GM12874 (cell line): Measurements from ENCODE around the gene PPP1CC.

ENCODE experiments used
- TF ChIP-seq, protein P1 (sequence below): IDR thresholded peaks from 2 replicates; pipeline ENCODE4 v1.5.1; 2011; ENCODE audit warnings: low read depth, mild to moderate bottlenecking, control low read depth, low read length, moderate library complexity; ENCODE audit not compliant: insufficient read depth

Gene PPP1CC

DNA sequence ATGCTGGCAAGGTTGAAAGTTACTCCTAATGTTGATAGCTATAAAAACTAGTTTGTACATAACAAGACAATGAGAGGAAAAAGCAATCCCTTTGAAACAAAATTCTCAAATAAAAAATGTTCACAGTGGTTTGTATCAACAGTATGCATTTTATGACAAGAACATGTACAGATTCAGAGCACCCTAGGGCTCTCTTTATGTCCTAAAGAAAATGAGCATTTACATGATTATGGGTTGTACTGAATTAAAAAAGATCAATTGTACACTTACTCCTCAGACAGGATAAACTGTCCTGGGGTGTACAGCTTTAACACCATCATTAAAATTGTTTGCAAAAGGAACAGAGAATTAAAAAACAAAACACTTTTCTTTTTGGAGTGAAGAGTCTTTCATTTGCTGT, 22.2 kb downstream of the PPP1CC start:
- TF ChIP-seq, protein P1, sequence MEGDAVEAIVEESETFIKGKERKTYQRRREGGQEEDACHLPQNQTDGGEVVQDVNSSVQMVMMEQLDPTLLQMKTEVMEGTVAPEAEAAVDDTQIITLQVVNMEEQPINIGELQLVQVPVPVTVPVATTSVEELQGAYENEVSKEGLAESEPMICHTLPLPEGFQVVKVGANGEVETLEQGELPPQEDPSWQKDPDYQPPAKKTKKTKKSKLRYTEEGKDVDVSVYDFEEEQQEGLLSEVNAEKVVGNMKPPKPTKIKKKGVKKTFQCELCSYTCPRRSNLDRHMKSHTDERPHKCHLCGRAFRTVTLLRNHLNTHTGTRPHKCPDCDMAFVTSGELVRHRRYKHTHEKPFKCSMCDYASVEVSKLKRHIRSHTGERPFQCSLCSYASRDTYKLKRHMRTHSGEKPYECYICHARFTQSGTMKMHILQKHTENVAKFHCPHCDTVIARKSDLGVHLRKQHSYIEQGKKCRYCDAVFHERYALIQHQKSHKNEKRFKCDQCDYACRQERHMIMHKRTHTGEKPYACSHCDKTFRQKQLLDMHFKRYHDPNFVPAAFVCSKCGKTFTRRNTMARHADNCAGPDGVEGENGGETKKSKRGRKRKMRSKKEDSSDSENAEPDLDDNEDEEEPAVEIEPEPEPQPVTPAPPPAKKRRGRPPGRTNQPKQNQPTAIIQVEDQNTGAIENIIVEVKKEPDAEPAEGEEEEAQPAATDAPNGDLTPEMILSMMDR: no peak

- TF ChIP-seq, protein P1: no peak
These were observed 24.3 kb downstream of the PPP1CC start for GRCh38 chr12:110718222-110718908.

GRCh38 chr12:110717037-110717436, 25.7 kb downstream of the PPP1CC start:
- TF ChIP-seq, protein P1: no peak

DNA sequence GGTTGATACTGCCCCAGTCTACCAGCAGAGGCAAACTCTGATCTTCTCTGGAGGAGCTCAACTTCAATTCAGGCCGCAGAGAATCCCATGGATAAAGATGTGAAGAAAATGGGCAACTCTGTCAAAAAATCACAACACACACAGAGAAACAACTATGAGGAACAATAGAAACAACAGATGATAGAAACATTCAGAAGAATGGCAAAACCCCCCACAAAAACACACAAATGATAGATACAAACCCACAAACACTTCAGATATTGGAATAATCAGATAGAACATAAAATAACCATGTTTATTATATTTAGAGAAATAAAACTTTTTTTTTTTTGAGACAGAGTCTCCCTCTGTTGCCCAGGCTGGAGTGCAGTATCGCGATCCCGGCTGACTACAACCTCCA, 33.8 kb downstream of the PPP1CC start:
- TF ChIP-seq, protein P1: no peak

GRCh38 chr12:110705309-110705708, 37.4 kb downstream of the PPP1CC start:
- TF ChIP-seq, protein P1: no peak

DNA sequence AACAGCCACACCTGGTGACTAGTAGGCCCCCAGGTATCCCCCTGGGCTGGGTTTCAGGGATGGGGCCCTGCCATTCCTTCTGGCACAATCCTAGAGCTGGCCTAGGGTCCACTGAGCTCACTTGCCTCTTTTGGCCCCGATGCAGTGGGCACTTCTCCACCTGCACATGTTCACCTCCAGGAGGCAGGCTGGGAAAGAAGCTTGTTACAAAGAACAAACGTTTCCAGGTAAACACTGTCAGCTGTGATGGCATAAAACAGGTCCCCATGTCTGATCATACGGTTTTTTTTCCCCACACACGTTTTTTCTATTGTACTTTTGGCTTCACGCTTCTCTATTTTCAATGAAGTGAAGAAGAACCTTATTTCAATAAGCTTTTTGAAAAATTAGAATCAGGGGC, 37.9 kb downstream of the PPP1CC start:
- TF ChIP-seq, protein P1: peak; percentile 24; the same call in 1 of the 2 replicates

DNA sequence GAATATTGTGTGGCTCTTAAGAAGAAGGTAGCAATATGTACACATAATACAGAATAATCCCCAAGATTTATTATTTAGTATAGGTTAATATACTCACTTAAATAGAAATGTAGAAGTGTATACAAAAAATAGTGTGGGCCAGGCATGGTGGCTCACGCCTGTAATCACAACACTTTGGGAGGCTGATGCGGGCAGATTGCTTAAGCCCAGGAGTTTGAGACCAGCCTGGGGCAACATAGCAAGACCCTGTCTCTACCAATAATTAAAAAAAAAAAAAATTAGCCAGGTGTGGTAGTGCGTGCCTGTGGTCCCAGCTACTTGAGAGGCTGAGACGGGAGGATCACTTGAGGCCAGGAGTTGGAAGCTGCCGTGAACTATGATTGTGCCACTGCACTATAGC, 38.5 kb downstream of the PPP1CC start:
- TF ChIP-seq, protein P1: no peak
